Measurements from ENCODE around the gene UTP4.

UTP4 gene

GRCh38 chr16:69132424-69133252, at the start of gene UTP4, which contains the start of gene CHTF8:
Gene UTP4 (plus strand): TSS chr16:69132649. CDS start chr16:69133460, 811 bp downstream.
Gene CHTF8 (minus strand): TSS chr16:69132588. CDS start chr16:69121458, 11,130 bp downstream.
- TF ChIP-seq, protein P1, sequence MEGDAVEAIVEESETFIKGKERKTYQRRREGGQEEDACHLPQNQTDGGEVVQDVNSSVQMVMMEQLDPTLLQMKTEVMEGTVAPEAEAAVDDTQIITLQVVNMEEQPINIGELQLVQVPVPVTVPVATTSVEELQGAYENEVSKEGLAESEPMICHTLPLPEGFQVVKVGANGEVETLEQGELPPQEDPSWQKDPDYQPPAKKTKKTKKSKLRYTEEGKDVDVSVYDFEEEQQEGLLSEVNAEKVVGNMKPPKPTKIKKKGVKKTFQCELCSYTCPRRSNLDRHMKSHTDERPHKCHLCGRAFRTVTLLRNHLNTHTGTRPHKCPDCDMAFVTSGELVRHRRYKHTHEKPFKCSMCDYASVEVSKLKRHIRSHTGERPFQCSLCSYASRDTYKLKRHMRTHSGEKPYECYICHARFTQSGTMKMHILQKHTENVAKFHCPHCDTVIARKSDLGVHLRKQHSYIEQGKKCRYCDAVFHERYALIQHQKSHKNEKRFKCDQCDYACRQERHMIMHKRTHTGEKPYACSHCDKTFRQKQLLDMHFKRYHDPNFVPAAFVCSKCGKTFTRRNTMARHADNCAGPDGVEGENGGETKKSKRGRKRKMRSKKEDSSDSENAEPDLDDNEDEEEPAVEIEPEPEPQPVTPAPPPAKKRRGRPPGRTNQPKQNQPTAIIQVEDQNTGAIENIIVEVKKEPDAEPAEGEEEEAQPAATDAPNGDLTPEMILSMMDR (IDR thresholded peaks at IDR 0.05; ENCODE audit: low read depth, low read length, poor library complexity, severe bottlenecking), result no peak
- no peak for TF ChIP-seq EZH2phosphoT487 (IDR thresholded peaks at IDR 0.05; ENCODE audit: borderline replicate concordance, low read length)
- peak within 1 kb of the TSS; percentile 77 for H3K27ac ChIP-seq (ENCODE audit: low read depth, low read length)
- H3K4me2 ChIP-seq (ENCODE audit: low read length), result peak within 1 kb of the TSS; percentile 83
- no peaks in the 10 kb centered on the region for H3K9me3 ChIP-seq (ENCODE audit: control insufficient read depth, insufficient read depth, low read length)
- peaks cover 84% of the 10 kb centered on the region for H3K36me3 ChIP-seq (ENCODE audit: control insufficient read depth, low read length)
- H3K4me1 ChIP-seq (ENCODE audit: control insufficient read depth, low read length), result peaks cover 31% of the 10 kb centered on the region
- H4K20me1 ChIP-seq (ENCODE audit: control insufficient read depth, insufficient read depth, low read depth, low read length), result peaks cover 22% of the 10 kb centered on the region
- H3K9me2 ChIP-seq (replicated peaks; ENCODE audit: control insufficient read depth, low read length), result no peaks in the 10 kb centered on the region
- peak within 1 kb of the TSS; percentile 81 for H3K4me3 ChIP-seq (ENCODE audit: low read length)
- peaks cover 10% of the 10 kb centered on the region for H3F3A ChIP-seq (ENCODE audit: control insufficient read depth, insufficient read depth)
- H3K79me2 ChIP-seq (ENCODE audit: control insufficient read depth, low read length), result peaks cover 96% of the 10 kb centered on the region
- H3K27me3 ChIP-seq (ENCODE audit: control insufficient read depth, low read length), result no peaks in the 10 kb centered on the region

DNA sequence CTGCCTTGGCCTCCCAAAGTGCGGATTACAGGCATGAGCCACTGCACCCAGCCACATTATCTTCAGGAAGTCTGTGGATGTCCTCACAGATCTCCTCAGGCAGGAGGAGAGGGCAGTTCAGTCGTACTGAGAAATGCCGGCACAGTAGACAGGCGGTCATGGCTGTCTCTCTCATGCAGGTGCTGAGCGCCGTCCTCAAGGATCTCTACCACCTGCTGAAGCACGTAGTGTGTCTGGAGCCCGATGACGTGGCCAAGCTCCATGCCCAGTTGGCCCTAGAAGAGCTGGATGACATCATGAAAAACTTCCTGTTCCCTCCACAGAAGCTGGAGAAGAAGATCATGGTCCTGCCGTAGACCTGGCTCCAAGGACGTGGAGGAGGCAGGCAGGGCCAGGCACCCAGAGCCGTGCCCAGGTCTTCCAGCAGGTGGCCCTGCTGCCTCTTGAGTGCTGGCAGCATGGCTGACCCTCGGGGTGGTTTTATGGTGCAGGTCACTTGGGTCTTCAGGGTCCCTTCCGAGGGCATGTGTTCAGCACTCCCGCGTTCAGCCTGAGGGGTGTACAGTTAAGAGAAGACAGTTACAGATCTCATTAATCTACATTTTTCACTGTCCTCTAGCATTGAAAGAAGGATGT, 49.0 kb upstream of the UTP4 start:
- Histone ChIP-seq H3K4me1 (ENCODE audit: control insufficient read depth, low read length) (no peaks in the 10 kb centered on the region), H3K9me3 (ENCODE audit: control insufficient read depth, insufficient read depth, low read length) (no peaks in the 10 kb centered on the region), H3K4me3 (ENCODE audit: low read length) (no peak overlapping the region), H3F3A (ENCODE audit: control insufficient read depth, insufficient read depth) (no peaks in the 10 kb centered on the region), H3K36me3 (ENCODE audit: control insufficient read depth, low read length) (no peaks in the 10 kb centered on the region), H3K27me3 (ENCODE audit: control insufficient read depth, low read length) (no peaks in the 10 kb centered on the region), H3K79me2 (ENCODE audit: control insufficient read depth, low read length) (no peaks in the 10 kb centered on the region), H4K20me1 (ENCODE audit: control insufficient read depth, insufficient read depth, low read depth, low read length) (no peaks in the 10 kb centered on the region), H3K4me2 (ENCODE audit: low read length) (no peak overlapping the region), H3K9me2 (replicated peaks; ENCODE audit: control insufficient read depth, low read length) (no peaks in the 10 kb centered on the region), H3K27ac (ENCODE audit: low read depth, low read length) (no peak overlapping the region)
- TF ChIP-seq, protein P1 (IDR thresholded peaks at IDR 0.05; ENCODE audit: low read depth, low read length, poor library complexity, severe bottlenecking), result no peak
- TF ChIP-seq EZH2phosphoT487 (IDR thresholded peaks at IDR 0.05; ENCODE audit: borderline replicate concordance, low read length), result no peak

GRCh38 chr16:69084289-69084688, 48.2 kb upstream of the UTP4 start:
- no peak for TF ChIP-seq EZH2phosphoT487 (IDR thresholded peaks at IDR 0.05; ENCODE audit: borderline replicate concordance, low read length)
- TF ChIP-seq, protein P1 (IDR thresholded peaks at IDR 0.05; ENCODE audit: low read depth, low read length, poor library complexity, severe bottlenecking), result no peak
- H3K4me3 ChIP-seq (ENCODE audit: low read length), result no peak overlapping the region
- no peaks in the 10 kb centered on the region for H3F3A ChIP-seq (ENCODE audit: control insufficient read depth, insufficient read depth)
- H3K9me2 ChIP-seq (replicated peaks; ENCODE audit: control insufficient read depth, low read length), result no peaks in the 10 kb centered on the region
- H3K9me3 ChIP-seq (ENCODE audit: control insufficient read depth, insufficient read depth, low read length), result no peaks in the 10 kb centered on the region
- H3K79me2 ChIP-seq (ENCODE audit: control insufficient read depth, low read length), result no peaks in the 10 kb centered on the region
- H4K20me1 ChIP-seq (ENCODE audit: control insufficient read depth, insufficient read depth, low read depth, low read length), result no peaks in the 10 kb centered on the region
- H3K27ac ChIP-seq (ENCODE audit: low read depth, low read length), result no peak overlapping the region
- H3K27me3 ChIP-seq (ENCODE audit: control insufficient read depth, low read length), result no peaks in the 10 kb centered on the region
- H3K36me3 ChIP-seq (ENCODE audit: control insufficient read depth, low read length), result no peaks in the 10 kb centered on the region
- no peak overlapping the region for H3K4me2 ChIP-seq (ENCODE audit: low read length)
- no peaks in the 10 kb centered on the region for H3K4me1 ChIP-seq (ENCODE audit: control insufficient read depth, low read length)
